ENCODE measurements around the gene MEAF6.

Gene MEAF6

DNA sequence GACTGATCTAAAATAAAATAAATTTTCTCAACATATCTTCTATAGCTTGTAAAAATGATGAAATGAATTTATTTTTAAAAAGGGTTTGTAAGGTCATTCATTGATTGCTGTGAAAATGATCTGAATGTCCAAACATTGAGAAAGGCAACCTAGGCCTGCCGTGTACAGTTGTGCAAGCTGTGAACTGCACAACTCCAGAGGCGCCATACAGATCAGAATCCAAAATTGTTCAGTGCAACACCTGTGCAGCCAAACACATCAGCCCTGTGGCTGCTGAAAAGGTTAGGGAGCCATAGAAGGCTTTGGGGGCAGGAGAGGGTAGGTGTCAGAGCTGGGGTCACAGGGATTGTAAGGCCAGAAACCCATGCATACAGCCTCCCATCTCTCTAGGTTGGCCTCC, 50.1 kb downstream of the MEAF6 start:
- Mint-ChIP-seq H3K9me3 (no peaks in the 10 kb centered on the region), H3K36me3 (ENCODE audit: low read depth) (no peaks in the 10 kb centered on the region), H3K27ac (no peak overlapping the region), H3K4me3 (no peak overlapping the region), H3K27me3 (ENCODE audit: low read depth) (no peaks in the 10 kb centered on the region), H3K4me1 (ENCODE audit: low read depth) (peaks cover 3% of the 10 kb centered on the region)
- no peak for DNase-seq (ENCODE audit: low spot score)

DNA sequence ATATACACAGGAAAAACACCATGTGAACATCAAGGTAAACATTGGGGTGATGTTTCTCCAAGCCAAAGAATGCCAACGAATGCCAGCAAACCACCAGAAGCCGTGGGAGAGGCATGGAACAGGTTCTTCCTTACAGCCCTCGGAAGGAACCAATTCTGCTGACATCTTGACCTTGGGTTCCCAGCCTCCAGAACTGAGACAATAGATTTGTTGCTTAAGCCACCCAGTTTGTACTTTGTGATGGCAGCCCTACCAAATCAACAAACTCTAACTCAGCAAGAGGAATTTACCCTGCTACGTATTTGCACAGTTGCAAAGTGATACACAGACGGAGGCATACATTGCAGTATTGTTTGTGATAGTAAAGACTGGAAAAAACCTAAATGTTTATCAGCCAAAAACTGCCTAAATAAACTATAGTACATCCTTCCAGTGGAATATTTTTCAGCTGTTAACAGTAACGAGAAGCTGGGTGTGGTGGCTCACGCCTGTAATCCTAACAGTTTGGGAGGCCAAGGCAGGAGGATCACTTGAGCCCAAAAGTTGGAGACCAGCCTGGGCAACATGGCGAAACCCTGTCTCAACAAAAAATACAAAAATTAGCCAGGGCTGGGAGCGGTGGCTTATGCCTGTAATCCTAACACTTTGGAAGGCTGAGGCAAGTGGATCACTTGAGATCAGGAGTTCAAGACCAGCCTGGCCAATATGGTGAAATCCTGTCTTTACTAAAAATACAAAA, 52.7 kb downstream of the MEAF6 start:
- Mint-ChIP-seq H3K4me3 (no peak overlapping the region), H3K36me3 (ENCODE audit: low read depth) (no peaks in the 10 kb centered on the region), H3K27me3 (ENCODE audit: low read depth) (no peaks in the 10 kb centered on the region), H3K9me3 (no peaks in the 10 kb centered on the region), H3K4me1 (ENCODE audit: low read depth) (no peaks in the 10 kb centered on the region), H3K27ac (no peak overlapping the region)
- DNase-seq (ENCODE audit: low spot score): no peak

DNA sequence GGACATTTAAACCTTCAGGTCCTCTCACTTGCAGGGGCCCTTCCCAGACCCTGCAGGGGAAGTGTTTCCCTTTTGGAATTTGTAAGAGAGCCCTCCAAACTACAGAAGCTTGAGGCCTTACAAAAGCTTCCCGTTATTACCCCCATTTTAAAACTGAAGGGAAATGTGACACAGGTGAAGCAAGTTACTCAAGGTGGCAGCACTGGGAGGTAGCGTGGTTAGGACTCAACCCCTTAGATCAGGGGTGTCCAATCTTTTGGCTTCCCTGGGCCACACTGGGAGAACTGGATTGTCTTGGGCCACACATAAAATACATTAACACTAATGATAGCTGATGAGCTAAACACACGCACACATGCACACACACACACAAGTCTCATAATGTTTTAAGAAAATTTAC, 56.0 kb downstream of the MEAF6 start:
- DNase-seq (ENCODE audit: low spot score): no peak
- H3K27ac Mint-ChIP-seq: no peak overlapping the region
- H3K4me1 Mint-ChIP-seq (ENCODE audit: low read depth): no peaks in the 10 kb centered on the region

DNA sequence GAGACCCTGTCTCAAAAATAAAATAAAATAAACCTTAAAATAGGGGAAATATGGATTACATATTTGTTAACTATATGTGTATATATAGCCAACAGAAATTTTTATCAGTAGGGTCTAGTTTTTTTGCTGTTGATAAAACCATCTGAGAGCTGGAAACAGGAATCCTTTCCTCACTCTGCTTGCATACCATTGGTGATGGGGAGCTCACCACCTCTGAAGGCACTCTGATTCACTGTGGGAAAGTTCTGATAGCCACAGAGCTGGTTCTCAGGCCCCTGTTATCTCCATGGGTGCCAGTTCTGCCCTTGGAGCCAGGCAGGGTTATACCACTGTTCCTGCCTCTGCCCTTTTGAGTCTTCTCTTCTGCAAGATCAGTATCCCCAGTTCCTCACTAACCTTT, 58.0 kb downstream of the MEAF6 start:
- Mint-ChIP-seq H3K4me3 (no peak overlapping the region), H3K36me3 (ENCODE audit: low read depth) (no peaks in the 10 kb centered on the region)

More for the DNA sequence above, 56.0 kb downstream of the MEAF6 start:
- Mint-ChIP-seq H3K27me3 (ENCODE audit: low read depth) (no peaks in the 10 kb centered on the region), H3K36me3 (ENCODE audit: low read depth) (no peaks in the 10 kb centered on the region), H3K4me3 (no peak overlapping the region), H3K9me3 (no peaks in the 10 kb centered on the region)

DNA sequence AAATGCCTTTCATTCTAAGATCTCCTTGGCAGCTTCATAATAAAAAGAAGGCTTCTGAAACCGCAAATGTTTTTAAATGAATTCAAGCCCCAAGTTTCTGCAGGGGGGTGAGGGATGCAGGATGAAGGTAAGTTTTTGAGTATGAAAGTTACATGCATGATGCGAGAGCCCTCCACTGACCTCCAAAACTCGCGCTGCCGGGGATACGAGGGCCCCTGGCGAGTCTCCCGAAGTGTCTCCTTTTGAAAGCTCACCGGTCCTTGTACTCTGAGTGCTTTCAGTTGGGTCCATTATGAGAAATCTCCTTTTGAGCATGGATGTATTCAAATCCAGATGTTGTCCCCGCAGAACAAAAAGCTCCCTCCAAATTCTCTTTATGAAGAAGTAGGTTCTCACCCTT, 59.0 kb downstream of the MEAF6 start:
- Mint-ChIP-seq H3K4me3 (no peak overlapping the region), H3K27ac (no peak overlapping the region), H3K4me1 (ENCODE audit: low read depth) (no peaks in the 10 kb centered on the region), H3K27me3 (ENCODE audit: low read depth) (no peaks in the 10 kb centered on the region), H3K9me3 (no peaks in the 10 kb centered on the region), H3K36me3 (ENCODE audit: low read depth) (no peaks in the 10 kb centered on the region)
- DNase-seq (ENCODE audit: low spot score): no peak

More for the DNA sequence above, 58.0 kb downstream of the MEAF6 start:
- Mint-ChIP-seq H3K27me3 (ENCODE audit: low read depth) (no peaks in the 10 kb centered on the region), H3K9me3 (no peaks in the 10 kb centered on the region), H3K27ac (no peak overlapping the region), H3K4me1 (ENCODE audit: low read depth) (no peaks in the 10 kb centered on the region)
- DNase-seq (ENCODE audit: low spot score): no peak

DNA sequence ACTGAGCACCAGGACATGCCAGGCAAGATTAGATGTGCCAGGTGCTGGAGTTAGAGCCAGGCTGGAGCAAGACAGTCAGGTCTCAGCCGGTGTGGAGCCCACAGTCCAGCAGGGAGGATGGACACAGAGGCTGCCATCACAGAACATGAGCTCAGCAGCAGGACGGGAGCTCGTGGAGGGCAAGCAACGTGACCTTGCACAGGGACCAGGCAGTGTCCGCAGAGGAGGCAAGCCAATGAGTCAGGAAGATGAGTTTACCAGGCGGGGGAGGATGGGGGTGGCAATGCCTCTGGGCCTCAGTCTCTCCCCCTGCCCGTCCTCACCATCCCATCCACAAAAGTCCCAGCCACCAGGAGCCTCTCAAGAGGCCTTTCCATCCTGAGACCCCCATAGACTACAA, 60.9 kb downstream of the MEAF6 start:
- Mint-ChIP-seq H3K27ac (no peak overlapping the region), H3K36me3 (ENCODE audit: low read depth) (no peaks in the 10 kb centered on the region), H3K27me3 (ENCODE audit: low read depth) (no peaks in the 10 kb centered on the region), H3K9me3 (no peaks in the 10 kb centered on the region), H3K4me3 (no peak overlapping the region), H3K4me1 (ENCODE audit: low read depth) (peaks cover 7% of the 10 kb centered on the region)
- no peak for DNase-seq (ENCODE audit: low spot score)

DNA sequence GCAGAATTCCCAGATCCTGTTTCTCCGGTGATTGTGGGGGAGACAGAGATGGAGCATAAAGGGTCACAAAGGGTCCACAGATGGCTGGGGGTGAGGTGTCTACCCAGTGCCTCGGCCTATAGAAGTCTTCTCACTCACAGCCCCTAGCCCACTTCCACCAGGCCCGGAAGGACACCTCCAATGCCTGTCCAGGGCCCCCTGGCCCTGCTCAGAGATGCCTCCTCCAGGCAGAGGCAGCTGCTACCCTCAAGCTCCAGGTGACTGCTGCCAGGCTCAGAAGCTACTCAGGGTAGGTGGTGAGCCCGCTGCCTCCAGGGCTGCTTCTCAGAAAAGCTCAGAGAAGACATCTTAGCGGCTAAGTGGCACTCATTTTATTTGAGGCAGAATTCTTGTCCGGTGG, 62.1 kb downstream of the MEAF6 start:
- Mint-ChIP-seq H3K4me3 (no peak overlapping the region), H3K9me3 (no peaks in the 10 kb centered on the region), H3K27ac (no peak overlapping the region), H3K4me1 (ENCODE audit: low read depth) (peaks cover 7% of the 10 kb centered on the region), H3K36me3 (ENCODE audit: low read depth) (no peaks in the 10 kb centered on the region), H3K27me3 (ENCODE audit: low read depth) (peaks cover 3% of the 10 kb centered on the region)
- DNase-seq (ENCODE audit: low spot score): no peak

DNA sequence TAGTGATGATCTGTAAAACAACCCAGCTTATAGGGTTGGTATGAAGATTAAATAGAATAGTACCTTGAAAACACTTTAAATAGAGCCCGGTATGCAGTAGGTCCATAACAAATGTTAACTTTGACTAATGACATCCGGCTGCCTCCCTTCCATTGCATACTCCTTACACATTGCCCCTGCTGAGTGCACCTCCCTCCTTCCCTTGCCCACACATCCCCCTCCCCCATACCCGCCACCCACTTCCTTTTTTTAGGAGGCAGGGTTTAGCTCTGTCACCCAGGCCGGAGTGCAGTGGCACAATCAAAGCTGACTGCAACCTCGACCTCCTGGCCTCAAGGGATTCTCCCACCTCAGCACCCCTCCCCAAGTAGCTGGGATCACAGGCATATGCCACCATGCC, 64.6 kb downstream of the MEAF6 start:
- H3K36me3 Mint-ChIP-seq (ENCODE audit: low read depth): no peaks in the 10 kb centered on the region
- no peak overlapping the region for H3K4me3 Mint-ChIP-seq
- no peaks in the 10 kb centered on the region for H3K9me3 Mint-ChIP-seq
- no peak overlapping the region for H3K27ac Mint-ChIP-seq
- peaks cover 6% of the 10 kb centered on the region for H3K27me3 Mint-ChIP-seq (ENCODE audit: low read depth)
- peak; percentile 10 for DNase-seq (ENCODE audit: low spot score)
- peaks cover 7% of the 10 kb centered on the region for H3K4me1 Mint-ChIP-seq (ENCODE audit: low read depth)

DNA sequence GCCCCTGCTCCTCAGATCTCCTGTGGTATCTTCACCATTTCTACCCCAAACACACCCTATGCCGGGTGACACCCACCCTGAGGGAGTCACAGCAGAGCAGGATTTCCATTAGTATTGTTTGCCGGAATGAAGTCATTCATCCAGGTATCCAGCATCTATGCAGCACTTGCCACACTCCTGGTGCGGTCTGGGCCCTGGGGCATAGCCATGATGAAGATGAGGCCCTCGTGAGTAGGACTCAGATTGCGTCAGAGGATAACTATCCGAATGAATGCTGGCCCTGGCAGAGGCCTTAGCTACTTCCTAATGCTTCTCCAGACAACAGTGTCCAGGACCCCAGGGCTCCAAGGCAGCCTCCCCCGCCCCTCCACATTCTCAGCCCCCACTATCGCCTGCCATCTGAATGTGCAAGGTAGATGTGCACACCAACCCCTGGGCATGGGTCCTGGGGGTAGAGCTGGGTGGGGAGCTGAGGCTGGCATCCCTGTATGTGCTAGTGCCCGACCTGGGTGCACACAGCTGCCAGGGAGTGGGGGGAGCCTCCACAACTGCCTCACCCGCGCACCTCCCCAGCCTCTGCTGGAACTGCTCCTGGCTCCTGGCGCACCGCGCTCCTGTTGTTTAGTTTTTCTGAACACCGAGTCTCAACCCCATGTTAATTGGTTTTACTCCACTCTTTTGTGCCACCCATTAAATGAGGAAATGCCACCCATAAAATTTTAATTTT, 65.7 kb downstream of the MEAF6 start:
- Mint-ChIP-seq H3K27me3 (ENCODE audit: low read depth) (peaks cover 6% of the 10 kb centered on the region), H3K4me3 (no peak overlapping the region), H3K4me1 (ENCODE audit: low read depth) (peaks cover 7% of the 10 kb centered on the region), H3K27ac (no peak overlapping the region), H3K36me3 (ENCODE audit: low read depth) (no peaks in the 10 kb centered on the region), H3K9me3 (no peaks in the 10 kb centered on the region)
- DNase-seq (ENCODE audit: low spot score): no peak

DNA sequence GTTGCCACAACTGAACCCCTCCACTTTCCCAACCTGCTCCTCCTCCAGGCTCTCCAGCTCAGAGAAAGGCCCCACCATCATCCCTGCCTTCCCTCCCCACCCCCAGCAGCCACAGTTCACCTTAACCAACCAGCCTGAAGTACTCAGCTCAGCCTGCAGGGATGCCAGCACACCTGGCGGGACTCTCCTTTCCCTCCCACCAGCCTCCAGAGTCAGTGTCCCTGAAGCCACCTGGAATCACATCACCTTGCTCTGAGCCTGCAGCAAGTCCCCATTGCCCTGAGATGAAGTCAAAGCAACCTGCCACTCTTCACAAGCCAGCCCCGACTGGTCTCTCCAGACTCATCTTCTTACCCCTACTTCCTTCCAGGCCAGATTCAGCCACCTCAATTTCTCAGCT, 66.4 kb downstream of the MEAF6 start:
- H3K27me3 Mint-ChIP-seq (ENCODE audit: low read depth): peaks cover 9% of the 10 kb centered on the region

DNA sequence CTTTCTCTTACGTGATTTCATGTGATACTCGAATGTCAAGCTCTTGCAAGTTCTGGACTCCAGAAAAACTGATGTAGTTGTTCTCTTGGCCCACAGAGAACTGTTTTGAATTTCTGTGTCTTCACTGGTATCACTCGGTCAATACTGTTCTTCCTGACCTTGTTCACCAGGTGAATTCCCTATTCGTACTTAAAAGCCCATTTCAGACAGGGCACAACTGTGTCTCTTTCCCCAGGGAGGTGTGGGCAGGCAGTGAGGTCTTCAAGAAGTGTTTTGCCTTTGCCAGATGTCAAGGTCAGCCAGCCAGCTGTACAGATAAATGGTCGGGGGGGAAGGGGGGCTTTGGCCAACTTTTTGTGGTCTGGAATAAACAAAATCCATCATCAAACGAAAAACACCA, 67.7 kb downstream of the MEAF6 start:
- H3K9me3 Mint-ChIP-seq: no peaks in the 10 kb centered on the region
- H3K27me3 Mint-ChIP-seq (ENCODE audit: low read depth): peaks cover 17% of the 10 kb centered on the region
- H3K4me3 Mint-ChIP-seq: no peak overlapping the region
- H3K36me3 Mint-ChIP-seq (ENCODE audit: low read depth): no peaks in the 10 kb centered on the region
- DNase-seq (ENCODE audit: low spot score): no peak
- H3K27ac Mint-ChIP-seq: no peak overlapping the region
- H3K4me1 Mint-ChIP-seq (ENCODE audit: low read depth): peaks cover 7% of the 10 kb centered on the region

More for the DNA sequence above, 66.4 kb downstream of the MEAF6 start:
- Mint-ChIP-seq H3K4me3 (no peak overlapping the region), H3K4me1 (ENCODE audit: low read depth) (peaks cover 7% of the 10 kb centered on the region), H3K27ac (no peak overlapping the region), H3K9me3 (no peaks in the 10 kb centered on the region), H3K36me3 (ENCODE audit: low read depth) (no peaks in the 10 kb centered on the region)
- no peak for DNase-seq (ENCODE audit: low spot score)

DNA sequence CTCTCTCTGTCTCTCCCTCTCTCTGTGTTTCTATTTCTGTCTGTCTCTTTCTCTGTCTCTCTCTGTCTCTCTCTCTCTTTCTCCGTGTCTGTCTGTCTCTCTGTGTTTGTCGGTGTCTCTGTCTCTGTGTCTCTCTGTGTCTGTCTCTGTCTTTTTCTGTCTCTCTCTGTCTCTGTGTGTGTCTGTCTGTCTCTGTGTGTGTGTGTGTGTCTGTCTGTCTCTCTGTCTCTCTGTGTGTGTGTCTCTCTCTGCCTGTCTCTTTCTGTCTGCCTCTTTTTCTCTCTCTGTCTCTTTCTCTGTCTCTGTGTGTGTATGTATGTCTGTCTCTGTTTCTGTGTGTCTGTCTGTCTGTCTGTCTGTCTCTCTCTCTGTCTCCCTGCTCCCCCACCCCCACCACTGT, 71.9 kb downstream of the MEAF6 start:
- H3K27ac Mint-ChIP-seq: no peak overlapping the region
- no peak overlapping the region for H3K4me3 Mint-ChIP-seq
- H3K36me3 Mint-ChIP-seq (ENCODE audit: low read depth): no peaks in the 10 kb centered on the region
- no peaks in the 10 kb centered on the region for H3K9me3 Mint-ChIP-seq
- H3K4me1 Mint-ChIP-seq (ENCODE audit: low read depth): no peaks in the 10 kb centered on the region
- H3K27me3 Mint-ChIP-seq (ENCODE audit: low read depth): peaks cover 17% of the 10 kb centered on the region
- no peak for DNase-seq (ENCODE audit: low spot score)
